Measurements from ENCODE around the gene OSBP. TPM values are rescaled to one million over a fixed set of nuclear protein-coding genes. Genes with fewer than 3 reads are reported as not detected.

Gene OSBP
- total RNA-seq, 1 donor from 2014 or later = 35.1 TPM

- intact Hi-C loops (cut with DNase I) = no loop called here
- DNase-seq (ENCODE audit: low spot score) = no peak
Measured at GRCh38 chr11:59532620-59533019, 83.0 kb downstream of the OSBP start.

- intact Hi-C loops (cut with DNase I) = no loop called here
- DNase-seq (ENCODE audit: low spot score) = no peak
Measured at GRCh38 chr11:59528711-59529110, 86.9 kb downstream of the OSBP start.

Small RNA genes lying within 50 kb of the gene (microRNA-seq; reads per million reads assigned to microRNA genes)
- not detected for gene MIR3162

Other genes with a start within 250 kb of the OSBP start
- gene OR5A2, start 189.4 kb downstream of the OSBP start, total RNA-seq = not detected
- not detected for gene OR5A1, start 179.3 kb downstream of the OSBP start, total RNA-seq
- not detected for gene OR4D6, start 158.8 kb downstream of the OSBP start, total RNA-seq
- not detected for gene OR4D10, start 142.5 kb downstream of the OSBP start, total RNA-seq
- not detected for gene OR4D11, start 112.2 kb downstream of the OSBP start, total RNA-seq
- gene OR4D9, start 104.2 kb downstream of the OSBP start, total RNA-seq = not detected
- gene PATL1, start 53.3 kb upstream of the OSBP start, total RNA-seq = 23.4 TPM
- not detected for gene OR10V1, start 98.1 kb upstream of the OSBP start, total RNA-seq
- gene STX3, start 139.6 kb upstream of the OSBP start, total RNA-seq = 10.0 TPM
- gene MRPL16, start 195.0 kb upstream of the OSBP start, total RNA-seq = 64.7 TPM
- gene CBLIF, start 229.7 kb upstream of the OSBP start, total RNA-seq = not detected

Data from cardiac septum (tissue), 1 donor.